K562 treated with DMSO at 1 percent for 4 hours (cell line): ENCODE data around the gene OR4F6. TPM values are rescaled to one million over a fixed set of nuclear protein-coding genes. Genes with fewer than 3 reads are reported as not detected.

ENCODE experiments used
- total RNA-seq: library from RNA; unstranded; fragments of 300-600 nt; gene quantifications from 2 replicates; pipeline ENCODE4 v1.2.3, GENCODE V29; 2022; ENCODE audit not compliant: insufficient read depth

The OR4F6 gene, protein sequence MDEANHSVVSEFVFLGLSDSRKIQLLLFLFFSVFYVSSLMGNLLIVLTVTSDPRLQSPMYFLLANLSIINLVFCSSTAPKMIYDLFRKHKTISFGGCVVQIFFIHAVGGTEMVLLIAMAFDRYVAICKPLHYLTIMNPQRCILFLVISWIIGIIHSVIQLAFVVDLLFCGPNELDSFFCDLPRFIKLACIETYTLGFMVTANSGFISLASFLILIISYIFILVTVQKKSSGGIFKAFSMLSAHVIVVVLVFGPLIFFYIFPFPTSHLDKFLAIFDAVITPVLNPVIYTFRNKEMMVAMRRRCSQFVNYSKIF
- total RNA-seq = not detected in 2 replicates

GRCh38 chr15:101803209-101803608 lies at the start of gene OR4F6:
TSS of gene OR4F6 (plus strand) at chr15:101803509. CDS start at chr15:101805720, 2,211 bp downstream.

GRCh38 chr15:101811902-101812301 lies 8.6 kb downstream of the OR4F6 start, which contains the start of gene OR4F15:
TSS of gene OR4F15 (plus strand) at chr15:101812202. CDS start at chr15:101818187, 5,985 bp downstream.

Other genes with a start within 250 kb of the OR4F6 start
- 30.5 and 31.3 TPM in 2 replicates for gene TM2D3, start 151.1 kb upstream of the OR4F6 start, total RNA-seq
- gene TARS3, start 79.0 kb upstream of the OR4F6 start, total RNA-seq = 5.6 and 7.2 TPM in 2 replicates
- not detected in 2 replicates for gene OR4F15, start 8.7 kb downstream of the OR4F6 start, total RNA-seq